ENCODE data around the gene KRT34. TPM values are rescaled to one million over a fixed set of nuclear protein-coding genes. Genes with fewer than 3 reads are reported as not detected.
"Not testable (repeated sequence)": the region's sequence is repeated elsewhere in the genome, so short reads cannot be mapped to it uniquely, and the experiment has no call there.

The KRT34 gene
- total RNA-seq, 1 experiment from 2014 or later, result not detected

GRCh38 chr17:41396340-41396739 is 14.2 kb upstream of the KRT34 start (continued):
- TF ChIP-seq MAX (IDR thresholded peaks at IDR 0.05), result no peak
- no peak for TF ChIP-seq CEBPB (IDR thresholded peaks at IDR 0.05; ENCODE audit: low read depth)
- TF ChIP-seq ZFX (IDR thresholded peaks at IDR 0.05), result no peak

GRCh38 chr17:41395611-41396010 is 13.5 kb upstream of the KRT34 start:
- no peaks in the 10 kb centered on the region for H3K36me3 ChIP-seq (ENCODE audit: control insufficient read depth in 1 of 2, insufficient read depth in 2 of 2, low read length in 2 of 2)
- no TSS peak for BruUV-seq (replicated peaks)
- no peak overlapping the region for H3K27ac ChIP-seq (ENCODE audit: low read depth, low read length)
- H3K9me2 ChIP-seq (ENCODE audit: insufficient read depth), result no peaks in the 10 kb centered on the region
- DNase-seq (ENCODE audit: low read depth, low spot score), result no peak
- H3K27me3 ChIP-seq (ENCODE audit: insufficient read depth, low read length), result no peaks in the 10 kb centered on the region
- no peak overlapping the region for H3K9ac ChIP-seq (ENCODE audit: low read length)
- H3K9me3 ChIP-seq (ENCODE audit: control insufficient read depth in 1 of 2, insufficient read depth in 1 of 2, low read depth in 1 of 2, low read length in 2 of 2), result peaks cover 0 to 5% of the 10 kb centered on the region in 2 experiments; a peak in 1 of 4 replicates
- RAD21 ChIA-PET (ENCODE audit: low non-redundant PET in 1 of 2, low total read pairs in 2 of 2, uncharacterized antibody in 2 of 2, unreplicated experiment in 2 of 2), result no interaction called here
- no peaks in the 10 kb centered on the region for H4K20me1 ChIP-seq (ENCODE audit: insufficient read depth)
- H2AFZ ChIP-seq (ENCODE audit: low read depth, low read length, poor library complexity, severe bottlenecking), result no peak overlapping the region
- H3K4me2 ChIP-seq (ENCODE audit: low read length), result no peak overlapping the region
- POLR2A ChIA-PET, result no interaction called here
- no peaks in the 10 kb centered on the region for H3K79me2 ChIP-seq (ENCODE audit: insufficient read depth, low read length)
- intact Hi-C loops (cut with micrococcal nuclease), result no loop called here
- H3K4me1 ChIP-seq (ENCODE audit: control insufficient read depth in 1 of 2, insufficient read depth in 2 of 2, low read length in 2 of 2), result peaks cover 6 to 32% of the 10 kb centered on the region in 2 experiments; a peak in 3 of 4 replicates
- no peak for ATAC-seq
- H3K4me3 ChIP-seq (replicated peaks in 1 of 2; ENCODE audit: low read depth in 1 of 2, low read length in 2 of 2), result no peak overlapping the region
- TF ChIP-seq SP1 (IDR thresholded peaks at IDR 0.05; ENCODE audit: low read depth), result no peak
- no peak for TF ChIP-seq ZFX (IDR thresholded peaks at IDR 0.05)
- TF ChIP-seq FOSL1 (IDR thresholded peaks at IDR 0.05; ENCODE audit: low read depth), result no peak
- no peak for TF ChIP-seq SIN3A (IDR thresholded peaks at IDR 0.05; ENCODE audit: low read depth)
- TF ChIP-seq REST (IDR thresholded peaks at IDR 0.05; ENCODE audit: low read depth), result no peak
- no peak for TF ChIP-seq EZH2phosphoT487 (IDR thresholded peaks at IDR 0.05; ENCODE audit: borderline replicate concordance)
- no peak for TF ChIP-seq MAX (IDR thresholded peaks at IDR 0.05)
- TF ChIP-seq YY1 (IDR thresholded peaks at IDR 0.05; ENCODE audit: extremely low read depth, insufficient replicate concordance, low read depth, low read length), result no peak
- TF ChIP-seq ELF1 (IDR thresholded peaks at IDR 0.05; ENCODE audit: borderline replicate concordance, low read depth), result no peak
- no peak for TF ChIP-seq TCF7L2 (IDR thresholded peaks at IDR 0.05; ENCODE audit: borderline replicate concordance, extremely low read depth, insufficient read depth, insufficient read length)
- no peak for TF ChIP-seq POLR2AphosphoS5 (IDR thresholded peaks at IDR 0.05; ENCODE audit: low read depth, low read length)
- CTCF ChIA-PET, result no interaction called here

- intact Hi-C loops (cut with micrococcal nuclease); H3K79me2 ChIP-seq (ENCODE audit: insufficient read depth, low read length); H2AFZ ChIP-seq (ENCODE audit: low read depth, low read length, poor library complexity, severe bottlenecking); H3K27ac ChIP-seq (ENCODE audit: low read depth, low read length); BruUV-seq (replicated peaks); ATAC-seq; CTCF ChIA-PET; H3K36me3 ChIP-seq (ENCODE audit: control insufficient read depth in 1 of 2, insufficient read depth in 2 of 2, low read length in 2 of 2); H3K4me2 ChIP-seq (ENCODE audit: low read length); H3K9me2 ChIP-seq (ENCODE audit: insufficient read depth); H3K4me3 ChIP-seq (replicated peaks in 1 of 2; ENCODE audit: low read depth in 1 of 2, low read length in 2 of 2); RAD21 ChIA-PET (ENCODE audit: low non-redundant PET in 1 of 2, low total read pairs in 2 of 2, uncharacterized antibody in 2 of 2, unreplicated experiment in 2 of 2); H3K9ac ChIP-seq (ENCODE audit: low read length); POLR2A ChIA-PET; H4K20me1 ChIP-seq (ENCODE audit: insufficient read depth); DNase-seq (ENCODE audit: low read depth, low spot score); H3K27me3 ChIP-seq (ENCODE audit: insufficient read depth, low read length); H3K9me3 ChIP-seq (ENCODE audit: control insufficient read depth in 1 of 2, insufficient read depth in 1 of 2, low read depth in 1 of 2, low read length in 2 of 2): not testable (repeated sequence)
- peaks cover 4 to 27% of the 10 kb centered on the region in 2 experiments; a peak in 3 of 4 replicates for H3K4me1 ChIP-seq (ENCODE audit: control insufficient read depth in 1 of 2, insufficient read depth in 2 of 2, low read length in 2 of 2)
Observed at GRCh38 chr17:41395044-41395443, 12.9 kb upstream of the KRT34 start.

All from HCT116 (cell line).